Activated naive CD4-positive, alpha-beta T cell treated with anti-CD3 and anti-CD28 coated beads, Interleukin-2, amount 50 U/mL, for 16 hours (primary cell): ENCODE measurements around the gene DGKB.
"Not testable (repeated sequence)": the region's sequence is repeated elsewhere in the genome, so short reads cannot be mapped to it uniquely, and the experiment has no call there.

Experiments used
- DNase-seq: peaks from one replicate; pipeline ENCODE4 v3.0.0-alpha.2; 2020

Gene DGKB

GRCh38 chr7:14570750-14571607 is 331.6 kb downstream of the DGKB start:
- DNase-seq: no peak

GRCh38 chr7:14552060-14552459 is 350.5 kb downstream of the DGKB start:
- no peak for DNase-seq

- DNase-seq: no peak
Measured at GRCh38 chr7:14551310-14551709, 351.2 kb downstream of the DGKB start.

- DNase-seq: no peak
Measured at GRCh38 chr7:14542624-14543023, 359.9 kb downstream of the DGKB start.

- no peak for DNase-seq
Measured at GRCh38 chr7:14521183-14521582, 381.4 kb downstream of the DGKB start.

- no peak for DNase-seq
Measured at GRCh38 chr7:14510268-14510667, 392.3 kb downstream of the DGKB start.

GRCh38 chr7:14507617-14508016 is 394.9 kb downstream of the DGKB start:
- DNase-seq: no peak

GRCh38 chr7:14505906-14506305 is 396.6 kb downstream of the DGKB start:
- no peak for DNase-seq

GRCh38 chr7:14504134-14504533 is 398.4 kb downstream of the DGKB start:
- DNase-seq: no peak

GRCh38 chr7:14503623-14504022 is 398.9 kb downstream of the DGKB start:
- no peak for DNase-seq

- no peak for DNase-seq
Measured at GRCh38 chr7:14501436-14501835, 401.1 kb downstream of the DGKB start.

- no peak for DNase-seq
Measured at GRCh38 chr7:14497390-14497789, 405.2 kb downstream of the DGKB start.

- DNase-seq: no peak
Measured at GRCh38 chr7:14495633-14496032, 406.9 kb downstream of the DGKB start.

- DNase-seq: no peak
Measured at GRCh38 chr7:14487701-14488395, 414.7 kb downstream of the DGKB start.

- DNase-seq: no peak
Measured at GRCh38 chr7:14483663-14484062, 418.9 kb downstream of the DGKB start.

GRCh38 chr7:14480281-14480680 is 422.3 kb downstream of the DGKB start:
- DNase-seq: no peak

- no peak for DNase-seq
Measured at GRCh38 chr7:14478834-14479510, 423.6 kb downstream of the DGKB start.

GRCh38 chr7:14461716-14462115 is 440.8 kb downstream of the DGKB start:
- DNase-seq: not testable (repeated sequence)

GRCh38 chr7:14458846-14459245 is 443.7 kb downstream of the DGKB start:
- DNase-seq: not testable (repeated sequence)

- peak; percentile 15 for DNase-seq
Measured at GRCh38 chr7:14457568-14458453, 444.7 kb downstream of the DGKB start.

- no peak for DNase-seq
Measured at GRCh38 chr7:14449291-14449690, 453.3 kb downstream of the DGKB start.

GRCh38 chr7:14446829-14447228 is 455.7 kb downstream of the DGKB start:
- no peak for DNase-seq

GRCh38 chr7:14446219-14446618 is 456.3 kb downstream of the DGKB start:
- DNase-seq: no peak
